22Rv1 (cell line): Measurements from ENCODE around the gene POC1A.

Experiments used
- ZFX ChIP-seq: fragments of 450-650 bp; IDR thresholded peaks from 2 replicates; pipeline ENCODE4 v1.6.1; 2017; ENCODE audit warnings: antibody characterized with exemption, borderline replicate concordance
- TF ChIP-seq, protein P1 (sequence below): fragments of 450-650 bp; IDR thresholded peaks from 2 replicates; pipeline ENCODE4 v1.5.1; 2017; ENCODE audit warnings: mild to moderate bottlenecking

DNA sequence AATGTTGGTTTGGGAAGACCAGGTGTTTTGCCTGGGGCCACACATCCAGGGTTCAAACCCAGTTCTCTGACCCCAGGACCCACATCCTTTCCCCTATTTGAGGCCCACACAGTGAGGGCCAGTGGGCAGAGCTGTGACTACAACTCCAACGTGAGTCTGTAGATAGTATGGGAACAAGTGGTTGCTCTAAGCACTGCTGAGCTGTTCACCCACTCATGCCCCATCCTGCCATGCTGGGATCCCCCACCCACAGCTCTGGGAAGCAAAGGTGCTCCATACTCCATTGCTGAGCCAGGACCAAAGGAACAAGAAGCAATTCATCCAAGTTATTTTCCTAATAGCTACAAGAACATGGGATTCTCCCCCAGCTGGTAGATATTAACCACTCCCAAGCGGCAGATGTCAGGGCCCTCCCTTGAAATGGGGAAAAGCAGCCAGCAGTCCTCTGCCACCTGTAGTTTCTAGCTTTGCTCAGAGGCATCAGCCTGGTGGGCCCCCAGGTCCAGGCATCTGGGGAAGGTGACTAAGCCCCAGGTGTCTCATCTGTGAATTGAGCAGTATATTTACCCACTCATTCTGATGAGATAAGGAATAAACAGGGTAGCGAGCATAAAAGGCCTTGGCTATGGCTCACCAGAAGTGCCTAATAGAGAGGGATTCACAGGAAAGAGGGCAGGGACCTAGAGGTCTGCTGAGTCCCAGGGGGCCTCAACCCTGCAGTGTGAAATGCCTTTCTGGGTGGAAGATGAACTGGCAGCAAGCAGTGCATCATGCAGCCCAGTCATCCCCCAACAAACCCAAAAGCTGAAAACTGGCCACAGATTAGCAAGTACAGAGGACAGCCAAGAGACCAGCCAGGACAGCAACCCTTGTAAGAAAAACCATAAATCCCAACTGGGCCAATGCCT, 33.4 kb downstream of the POC1A start:
- TF ChIP-seq ZFX = no peak
- TF ChIP-seq, protein P1, sequence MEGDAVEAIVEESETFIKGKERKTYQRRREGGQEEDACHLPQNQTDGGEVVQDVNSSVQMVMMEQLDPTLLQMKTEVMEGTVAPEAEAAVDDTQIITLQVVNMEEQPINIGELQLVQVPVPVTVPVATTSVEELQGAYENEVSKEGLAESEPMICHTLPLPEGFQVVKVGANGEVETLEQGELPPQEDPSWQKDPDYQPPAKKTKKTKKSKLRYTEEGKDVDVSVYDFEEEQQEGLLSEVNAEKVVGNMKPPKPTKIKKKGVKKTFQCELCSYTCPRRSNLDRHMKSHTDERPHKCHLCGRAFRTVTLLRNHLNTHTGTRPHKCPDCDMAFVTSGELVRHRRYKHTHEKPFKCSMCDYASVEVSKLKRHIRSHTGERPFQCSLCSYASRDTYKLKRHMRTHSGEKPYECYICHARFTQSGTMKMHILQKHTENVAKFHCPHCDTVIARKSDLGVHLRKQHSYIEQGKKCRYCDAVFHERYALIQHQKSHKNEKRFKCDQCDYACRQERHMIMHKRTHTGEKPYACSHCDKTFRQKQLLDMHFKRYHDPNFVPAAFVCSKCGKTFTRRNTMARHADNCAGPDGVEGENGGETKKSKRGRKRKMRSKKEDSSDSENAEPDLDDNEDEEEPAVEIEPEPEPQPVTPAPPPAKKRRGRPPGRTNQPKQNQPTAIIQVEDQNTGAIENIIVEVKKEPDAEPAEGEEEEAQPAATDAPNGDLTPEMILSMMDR = no peak
